Measurements from ENCODE around the gene ALAD.

ALAD gene

DNA sequence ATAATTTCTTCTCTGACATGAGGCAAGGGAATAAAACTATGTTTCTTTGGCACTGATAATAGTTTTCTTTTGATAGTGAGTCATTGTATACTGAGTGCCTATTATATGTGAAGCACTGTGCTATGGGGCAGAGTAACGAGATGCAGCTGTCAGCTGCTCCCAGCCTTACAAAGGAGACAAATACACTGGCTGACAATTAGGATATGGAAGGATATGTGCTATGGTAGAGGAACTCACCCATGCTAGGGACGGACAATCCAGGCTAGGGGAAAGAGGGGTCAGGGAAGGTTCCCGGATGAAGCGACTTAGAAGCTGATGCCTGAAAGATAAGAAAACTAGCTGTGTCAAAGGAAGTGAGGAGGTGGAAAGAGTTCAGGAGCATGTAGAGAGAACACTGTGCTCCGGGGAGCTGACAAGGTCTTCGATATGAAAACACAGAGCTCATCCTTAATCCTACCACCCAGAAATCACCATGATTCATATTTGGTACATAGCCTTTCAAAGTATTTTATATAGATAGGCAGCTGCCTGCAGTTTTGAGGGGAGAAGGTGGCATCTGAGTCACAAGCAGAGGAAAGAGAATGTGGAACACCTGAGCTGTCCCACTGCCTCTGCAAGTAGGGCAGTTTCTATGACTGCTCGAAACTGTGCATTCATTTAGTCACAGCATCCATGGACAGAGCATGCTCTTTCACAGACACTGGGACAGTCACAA, 39.6 kb downstream of the ALAD start:
- DNase-seq, result no peak
- H3K9ac ChIP-seq (ENCODE audit: low read depth, low read length), result no peak overlapping the region
- no peaks in the 10 kb centered on the region for H3K9me3 ChIP-seq (ENCODE audit: insufficient read depth, low read length, severe bottlenecking)
- H3K4me3 ChIP-seq (ENCODE audit: low read depth in 1 of 2, low read length in 2 of 2), result no peak overlapping the region
- no peaks in the 10 kb centered on the region for H4K20me1 ChIP-seq (ENCODE audit: insufficient read depth, low read length)
- no peaks in the 10 kb centered on the region for H3K4me1 ChIP-seq (ENCODE audit: insufficient read depth, low read length)
- no peak overlapping the region for H3K4me2 ChIP-seq (ENCODE audit: insufficient read depth, low read length)
- no peaks in the 10 kb centered on the region for H3K36me3 ChIP-seq (ENCODE audit: insufficient read depth, low read length)
- H2AFZ ChIP-seq (ENCODE audit: low read depth, low read length), result no peak overlapping the region
- no peak overlapping the region for H3K27ac ChIP-seq (ENCODE audit: low read length)
- TF ChIP-seq EZH2 (IDR thresholded peaks at IDR 0.05; ENCODE audit: borderline replicate concordance, low read depth, low read length, severe bottlenecking), result no peak
- TF ChIP-seq, protein P1, sequence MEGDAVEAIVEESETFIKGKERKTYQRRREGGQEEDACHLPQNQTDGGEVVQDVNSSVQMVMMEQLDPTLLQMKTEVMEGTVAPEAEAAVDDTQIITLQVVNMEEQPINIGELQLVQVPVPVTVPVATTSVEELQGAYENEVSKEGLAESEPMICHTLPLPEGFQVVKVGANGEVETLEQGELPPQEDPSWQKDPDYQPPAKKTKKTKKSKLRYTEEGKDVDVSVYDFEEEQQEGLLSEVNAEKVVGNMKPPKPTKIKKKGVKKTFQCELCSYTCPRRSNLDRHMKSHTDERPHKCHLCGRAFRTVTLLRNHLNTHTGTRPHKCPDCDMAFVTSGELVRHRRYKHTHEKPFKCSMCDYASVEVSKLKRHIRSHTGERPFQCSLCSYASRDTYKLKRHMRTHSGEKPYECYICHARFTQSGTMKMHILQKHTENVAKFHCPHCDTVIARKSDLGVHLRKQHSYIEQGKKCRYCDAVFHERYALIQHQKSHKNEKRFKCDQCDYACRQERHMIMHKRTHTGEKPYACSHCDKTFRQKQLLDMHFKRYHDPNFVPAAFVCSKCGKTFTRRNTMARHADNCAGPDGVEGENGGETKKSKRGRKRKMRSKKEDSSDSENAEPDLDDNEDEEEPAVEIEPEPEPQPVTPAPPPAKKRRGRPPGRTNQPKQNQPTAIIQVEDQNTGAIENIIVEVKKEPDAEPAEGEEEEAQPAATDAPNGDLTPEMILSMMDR (IDR thresholded peaks at IDR 0.05; ENCODE audit: borderline replicate concordance, extremely low read depth, low read length, poor library complexity, severe bottlenecking), result no peak
- no peak for ATAC-seq (ENCODE audit: insufficient read depth, low read depth)
- peaks cover 5% of the 10 kb centered on the region for H3K27me3 ChIP-seq (ENCODE audit: insufficient read depth, low read length, poor library complexity)
- no peaks in the 10 kb centered on the region for H3K79me2 ChIP-seq (ENCODE audit: insufficient read depth, low read length)

DNA sequence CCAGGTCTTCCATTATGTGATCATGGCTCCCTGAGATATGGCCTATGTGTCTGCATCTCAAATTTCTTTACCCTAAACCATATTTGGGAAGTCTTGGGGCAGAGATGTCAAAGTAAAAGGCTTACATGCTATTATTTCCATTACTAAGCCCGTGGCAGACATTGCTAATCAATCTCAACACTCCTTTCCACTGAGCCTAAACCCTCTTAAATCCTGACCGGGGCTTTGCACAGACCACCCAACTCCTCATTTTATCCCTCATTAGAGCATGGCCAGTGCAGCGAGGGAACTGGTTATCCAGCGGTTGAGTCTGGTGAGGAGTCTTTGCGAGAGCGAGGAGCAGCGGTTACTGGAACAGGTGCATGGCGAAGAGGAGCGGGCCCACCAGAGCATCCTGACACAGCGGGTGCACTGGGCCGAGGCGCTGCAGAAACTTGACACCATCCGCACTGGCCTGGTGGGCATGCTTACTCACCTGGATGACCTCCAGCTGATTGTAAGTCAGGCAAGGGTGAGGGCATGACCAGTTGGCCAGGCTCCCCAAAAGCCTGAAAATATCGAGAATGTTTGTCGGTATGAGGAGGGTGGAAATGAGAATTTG, 40.7 kb downstream of the ALAD start:
- no peaks in the 10 kb centered on the region for H3K4me1 ChIP-seq (ENCODE audit: insufficient read depth, low read length)
- DNase-seq, result no peak
- H3K79me2 ChIP-seq (ENCODE audit: insufficient read depth, low read length), result no peaks in the 10 kb centered on the region
- no peak overlapping the region for H3K27ac ChIP-seq (ENCODE audit: low read length)
- H3K27me3 ChIP-seq (ENCODE audit: insufficient read depth, low read length, poor library complexity), result peaks cover 5% of the 10 kb centered on the region
- no peak for ATAC-seq (ENCODE audit: insufficient read depth, low read depth)
- H3K4me3 ChIP-seq (ENCODE audit: low read depth in 1 of 2, low read length in 2 of 2), result no peak overlapping the region
- TF ChIP-seq, protein P1 (IDR thresholded peaks at IDR 0.05; ENCODE audit: borderline replicate concordance, extremely low read depth, low read length, poor library complexity, severe bottlenecking), result no peak
- TF ChIP-seq EZH2 (IDR thresholded peaks at IDR 0.05; ENCODE audit: borderline replicate concordance, low read depth, low read length, severe bottlenecking), result no peak
- no peak overlapping the region for H3K4me2 ChIP-seq (ENCODE audit: insufficient read depth, low read length)
- H3K36me3 ChIP-seq (ENCODE audit: insufficient read depth, low read length), result no peaks in the 10 kb centered on the region
- no peak overlapping the region for H3K9ac ChIP-seq (ENCODE audit: low read depth, low read length)
- no peaks in the 10 kb centered on the region for H3K9me3 ChIP-seq (ENCODE audit: insufficient read depth, low read length, severe bottlenecking)
- no peaks in the 10 kb centered on the region for H4K20me1 ChIP-seq (ENCODE audit: insufficient read depth, low read length)
- H2AFZ ChIP-seq (ENCODE audit: low read depth, low read length), result no peak overlapping the region

DNA sequence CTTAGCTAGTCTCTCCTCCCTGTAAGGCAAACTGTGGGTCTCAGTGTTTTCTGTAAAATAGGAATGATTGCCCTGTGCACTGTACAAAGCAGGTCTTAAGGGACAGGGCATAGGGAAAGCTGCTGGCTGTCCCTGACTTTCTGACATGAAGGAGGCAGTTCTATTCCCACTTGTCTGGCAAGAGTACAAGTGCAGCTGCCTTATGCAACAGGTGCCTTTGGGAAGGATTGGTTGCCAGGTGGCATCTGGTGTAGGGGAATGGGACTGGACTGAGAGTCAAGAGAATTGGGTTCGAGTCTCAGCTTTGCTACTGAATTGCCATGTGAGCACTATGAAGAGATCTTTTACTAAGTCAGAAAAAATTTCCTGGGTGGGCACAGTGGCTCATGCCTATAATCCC, 41.7 kb downstream of the ALAD start:
- no peak overlapping the region for H3K4me2 ChIP-seq (ENCODE audit: insufficient read depth, low read length)
- peaks cover 7% of the 10 kb centered on the region for H3K27me3 ChIP-seq (ENCODE audit: insufficient read depth, low read length, poor library complexity)
- H3K27ac ChIP-seq (ENCODE audit: low read length), result no peak overlapping the region
- DNase-seq (no peak), ATAC-seq (ENCODE audit: insufficient read depth, low read depth) (no peak)
- no peaks in the 10 kb centered on the region for H4K20me1 ChIP-seq (ENCODE audit: insufficient read depth, low read length)
- H3K4me1 ChIP-seq (ENCODE audit: insufficient read depth, low read length), result no peaks in the 10 kb centered on the region
- TF ChIP-seq EZH2 (IDR thresholded peaks at IDR 0.05; ENCODE audit: borderline replicate concordance, low read depth, low read length, severe bottlenecking), result no peak
- TF ChIP-seq, protein P1 (IDR thresholded peaks at IDR 0.05; ENCODE audit: borderline replicate concordance, extremely low read depth, low read length, poor library complexity, severe bottlenecking), result no peak
- no peaks in the 10 kb centered on the region for H3K9me3 ChIP-seq (ENCODE audit: insufficient read depth, low read length, severe bottlenecking)
- H3K36me3 ChIP-seq (ENCODE audit: insufficient read depth, low read length), result no peaks in the 10 kb centered on the region
- no peak overlapping the region for H2AFZ ChIP-seq (ENCODE audit: low read depth, low read length)
- H3K79me2 ChIP-seq (ENCODE audit: insufficient read depth, low read length), result no peaks in the 10 kb centered on the region
- H3K9ac ChIP-seq (ENCODE audit: low read depth, low read length), result no peak overlapping the region
- H3K4me3 ChIP-seq (ENCODE audit: low read depth in 1 of 2, low read length in 2 of 2), result no peak overlapping the region

Measured in DND-41 (cell line).